Coronary artery (tissue), 2 donors: ENCODE measurements around the gene LINGO1.

Source experiments
- DNase-seq: peaks from one replicate; pipeline ENCODE4 v3.0.0-alpha.2; 2017; ENCODE audit warnings: low spot score
- H3K27ac ChIP-seq, 2 donors: fragments of 200-600 bp; sonication (generic); one replicate each; pipeline ENCODE4 v1.5.1; 2016 to 2019
- H3K4me3 ChIP-seq: fragments of 200-600 bp; sonication (generic); 2 replicates; pipeline ENCODE4 v1.5.1; 2016; ENCODE audit warnings: mild to moderate bottlenecking, moderate library complexity
- CTCF ChIP-seq: fragments of 200-600 bp; sonication (generic); IDR thresholded peaks from one replicate; pipeline ENCODE4 v1.5.1; 2019; ENCODE audit warnings: antibody characterized with exemption

The LINGO1 gene

GRCh38 chr15:77646104-77646694 is 13.5 kb upstream of the LINGO1 start:
- no peak for DNase-seq
- Histone ChIP-seq H3K4me3 (no peak overlapping the region), H3K27ac (no peak overlapping the region)
- TF ChIP-seq CTCF, result no peak

- Histone ChIP-seq H3K4me3 (no peak overlapping the region), H3K27ac (no peak overlapping the region)
- no peak for DNase-seq
- no peak for TF ChIP-seq CTCF
Observed at GRCh38 chr15:77645602-77646001, 12.9 kb upstream of the LINGO1 start.

GRCh38 chr15:77644543-77645247 is 12.0 kb upstream of the LINGO1 start:
- Histone ChIP-seq H3K4me3 (no peak overlapping the region), H3K27ac (no peak overlapping the region)
- no peak for DNase-seq
- no peak for TF ChIP-seq CTCF

- no peak for TF ChIP-seq CTCF
- no peak for DNase-seq
- no peak overlapping the region for H3K27ac ChIP-seq
- no peak overlapping the region for H3K4me3 ChIP-seq
Observed at GRCh38 chr15:77643764-77644163, 11.1 kb upstream of the LINGO1 start.

- Histone ChIP-seq H3K27ac (no peak overlapping the region), H3K4me3 (no peak overlapping the region)
- DNase-seq, result no peak
- no peak for TF ChIP-seq CTCF
Observed at GRCh38 chr15:77642793-77643430, 10.2 kb upstream of the LINGO1 start.

- TF ChIP-seq CTCF, result no peak
- no peak overlapping the region for H3K27ac ChIP-seq
- no peak overlapping the region for H3K4me3 ChIP-seq
- DNase-seq, result no peak
Observed at GRCh38 chr15:77641999-77642398, 9.3 kb upstream of the LINGO1 start.

GRCh38 chr15:77640615-77641014 is 7.9 kb upstream of the LINGO1 start:
- H3K27ac ChIP-seq, result no peak overlapping the region
- no peak for DNase-seq
- no peak overlapping the region for H3K4me3 ChIP-seq
- no peak for TF ChIP-seq CTCF
